Stimulated activated CD8-positive, alpha-beta memory T cell treated with anti-CD3 and anti-CD28 coated beads, Interleukin-4, amount 100 ng/mL, for 48 hours (primary cell): Measurements from ENCODE around the gene SETBP1.

Experiments used
- DNase-seq: peaks from one replicate; pipeline ENCODE4 v3.0.0-alpha.2; 2020

Gene SETBP1

DNA sequence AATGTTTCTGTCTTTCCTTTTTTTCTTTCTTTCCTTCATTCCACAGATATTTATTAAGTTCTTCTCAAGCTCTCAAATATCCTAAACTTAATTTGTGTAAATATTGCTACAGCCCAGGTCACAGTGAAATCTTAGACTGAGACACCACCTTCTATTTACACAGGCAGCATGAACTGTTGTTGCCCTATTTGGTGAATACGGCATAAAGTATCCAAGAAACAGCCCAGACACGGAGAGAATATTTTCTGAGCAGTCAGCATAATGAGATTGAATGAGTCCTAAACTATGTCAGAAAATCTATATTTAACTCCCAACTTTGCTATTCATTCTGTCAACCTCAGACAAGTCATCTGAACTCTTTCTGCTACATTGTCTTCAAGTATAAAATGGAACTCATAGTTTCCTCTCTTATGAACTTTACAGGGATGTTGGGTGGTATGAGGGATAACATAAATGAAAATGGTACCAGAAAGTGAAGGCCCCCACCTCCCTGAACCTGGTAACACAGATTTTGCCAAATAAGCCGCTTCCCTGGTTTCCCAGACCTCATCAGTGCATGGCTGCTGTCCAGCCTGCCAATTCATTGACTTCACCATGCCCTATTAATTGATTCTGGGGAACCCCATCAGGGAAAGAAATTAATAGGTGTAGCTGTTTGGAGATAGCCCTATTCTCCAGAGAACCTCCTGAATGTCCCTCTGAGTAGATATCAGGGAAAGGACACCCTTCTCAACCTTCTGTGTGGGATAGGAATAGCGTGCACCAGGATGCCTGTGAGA lies 235.9 kb downstream of the SETBP1 start:
- DNase-seq: no peak

DNA sequence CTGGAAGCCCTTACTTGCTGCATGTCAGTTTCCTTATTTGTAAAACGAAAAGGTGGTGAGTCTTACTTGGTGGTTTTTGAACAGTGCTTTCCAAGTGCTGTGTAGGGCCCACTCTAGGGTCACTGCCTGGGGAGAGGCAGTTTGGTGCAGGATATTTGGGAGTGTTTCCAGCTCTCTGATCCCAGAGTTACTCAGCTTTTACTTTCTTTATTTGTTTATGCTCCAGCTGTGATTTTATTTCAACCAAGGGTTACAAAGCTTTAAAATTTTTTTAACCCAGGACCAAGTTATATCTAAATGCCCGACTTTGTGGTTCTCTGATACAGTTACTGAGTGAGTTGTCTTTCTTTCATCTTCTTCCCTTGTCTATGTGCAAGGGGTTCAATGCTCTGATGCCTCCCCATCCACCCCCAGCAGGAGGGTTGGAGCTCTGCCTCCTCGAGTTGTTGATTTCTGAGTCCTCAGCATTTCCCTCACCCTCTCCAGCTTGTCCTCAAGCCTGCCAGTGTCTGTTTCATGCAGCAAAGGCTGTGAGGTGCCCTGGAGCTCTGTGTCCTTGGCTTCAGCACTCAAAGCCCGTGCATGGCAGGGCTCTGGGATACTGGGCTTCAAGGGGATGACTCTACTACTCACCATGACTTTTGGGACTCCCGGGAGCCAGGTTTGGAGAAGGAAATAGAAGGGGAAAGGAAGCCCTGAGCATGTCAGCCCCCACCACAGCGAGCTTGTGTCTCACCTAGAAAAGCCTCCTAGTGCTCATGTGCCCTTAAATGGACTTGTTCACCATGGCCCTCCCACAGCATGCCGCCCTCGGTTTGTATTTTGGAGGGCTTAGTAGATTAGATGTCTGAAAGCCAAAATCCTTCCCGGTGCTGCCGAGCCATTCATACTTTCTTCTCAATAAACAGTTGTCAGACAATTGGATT lies 236.8 kb downstream of the SETBP1 start:
- no peak for DNase-seq

DNA sequence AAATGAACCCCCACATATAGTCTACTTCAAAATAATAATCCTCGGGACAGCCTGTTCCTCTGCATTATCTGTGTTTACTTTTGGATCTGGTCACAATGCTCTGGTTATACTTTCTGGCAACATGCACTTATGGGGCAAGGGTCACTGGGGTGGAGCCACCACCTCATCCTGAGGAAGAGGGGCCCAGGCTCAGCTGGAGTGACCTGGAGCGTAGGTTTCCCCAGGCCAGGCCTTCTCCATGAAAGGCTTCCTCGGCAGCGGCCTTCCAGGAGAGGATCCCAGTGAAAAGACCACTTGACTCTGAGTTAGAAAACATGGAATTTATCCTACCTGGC lies 237.4 kb downstream of the SETBP1 start:
- no peak for DNase-seq

DNA sequence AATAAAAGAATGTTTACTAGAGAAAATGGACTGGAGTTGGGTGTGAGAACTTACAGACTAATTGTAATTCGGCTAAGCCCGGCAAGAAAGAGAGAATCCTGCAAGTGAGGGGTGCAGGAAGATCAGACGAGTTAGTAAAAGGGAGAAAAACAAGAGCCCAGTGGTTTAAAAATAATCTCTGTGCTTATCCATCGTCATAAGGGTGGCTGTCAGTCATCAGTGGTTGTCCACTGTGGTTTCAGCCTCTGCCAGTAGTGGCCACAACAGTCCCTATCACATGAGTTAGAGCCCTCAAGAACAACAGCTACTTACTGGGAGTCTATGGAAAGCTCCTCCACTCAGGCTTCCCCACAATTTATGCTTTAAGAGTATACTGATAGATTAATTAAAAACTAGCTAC lies 239.8 kb downstream of the SETBP1 start:
- no peak for DNase-seq

DNA sequence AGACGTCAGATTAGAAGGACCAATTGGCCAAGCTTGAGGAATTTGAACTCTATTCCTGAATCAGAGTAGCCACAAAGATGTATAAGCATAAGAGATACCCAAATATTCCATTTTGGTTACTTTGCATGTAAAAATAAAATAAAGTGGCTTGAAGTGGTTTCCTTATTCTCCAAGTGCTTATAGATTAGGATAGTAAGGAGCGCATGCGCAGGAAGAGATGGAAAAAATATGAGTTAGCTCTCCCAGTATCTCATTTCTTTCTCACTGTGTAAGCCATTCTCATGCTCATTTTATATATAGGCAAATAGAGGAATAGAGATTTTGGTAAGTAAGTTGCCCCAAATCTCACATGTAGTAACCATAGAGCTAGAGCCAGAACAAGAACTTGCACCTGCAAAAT lies 241.3 kb downstream of the SETBP1 start:
- no peak for DNase-seq

DNA sequence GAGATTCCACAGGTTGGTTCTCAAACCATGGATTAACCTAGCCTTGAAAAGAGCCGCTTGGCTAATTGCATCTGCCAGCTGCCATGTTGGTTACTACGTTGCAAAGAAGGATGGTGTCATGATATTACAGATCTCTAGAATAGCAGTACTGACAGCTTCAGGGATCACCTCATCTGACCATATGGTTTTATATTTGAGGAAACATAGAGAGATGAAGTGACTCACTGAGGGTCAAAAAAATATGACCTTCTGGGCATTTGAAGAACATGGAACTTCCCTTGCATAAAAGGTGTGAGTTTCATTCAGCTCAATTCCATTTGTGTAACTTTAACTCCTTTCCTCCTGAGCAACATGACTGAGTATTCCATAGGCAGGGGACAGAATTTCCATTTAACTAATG lies 242.3 kb downstream of the SETBP1 start:
- no peak for DNase-seq

DNA sequence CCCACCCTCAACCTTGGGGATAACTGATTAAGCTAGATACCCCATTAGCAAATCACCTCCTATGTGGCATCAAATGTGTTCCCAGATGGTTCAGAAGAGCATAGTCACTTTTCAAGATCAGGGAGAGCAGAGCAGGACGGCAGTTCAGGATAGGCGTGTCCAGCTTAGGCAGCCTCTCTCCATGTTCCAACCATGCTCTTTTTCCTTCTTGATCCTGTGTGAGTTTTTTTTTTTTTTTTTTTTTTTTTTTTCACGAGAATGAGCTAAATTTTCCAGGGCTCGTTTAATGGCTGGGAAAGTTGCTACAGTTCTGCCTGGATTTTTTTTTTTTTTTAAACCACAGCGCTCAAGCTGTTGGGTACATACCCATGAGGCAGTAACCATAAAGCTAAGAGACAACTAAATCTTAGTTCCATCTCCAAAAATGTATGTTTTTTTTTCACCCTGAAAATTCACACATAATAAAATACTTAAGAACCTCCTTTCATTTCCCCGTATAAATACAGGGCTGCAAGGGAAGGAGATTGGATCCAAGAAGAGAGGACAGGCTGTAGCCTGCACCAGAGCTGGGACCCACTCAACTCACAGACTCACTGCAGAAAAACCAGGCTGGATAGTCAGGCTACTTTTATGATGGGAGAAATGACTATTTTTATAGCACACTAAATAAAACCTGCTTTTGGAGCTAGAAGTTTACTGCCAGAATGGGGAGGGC lies 244.3 kb downstream of the SETBP1 start:
- no peak for DNase-seq

DNA sequence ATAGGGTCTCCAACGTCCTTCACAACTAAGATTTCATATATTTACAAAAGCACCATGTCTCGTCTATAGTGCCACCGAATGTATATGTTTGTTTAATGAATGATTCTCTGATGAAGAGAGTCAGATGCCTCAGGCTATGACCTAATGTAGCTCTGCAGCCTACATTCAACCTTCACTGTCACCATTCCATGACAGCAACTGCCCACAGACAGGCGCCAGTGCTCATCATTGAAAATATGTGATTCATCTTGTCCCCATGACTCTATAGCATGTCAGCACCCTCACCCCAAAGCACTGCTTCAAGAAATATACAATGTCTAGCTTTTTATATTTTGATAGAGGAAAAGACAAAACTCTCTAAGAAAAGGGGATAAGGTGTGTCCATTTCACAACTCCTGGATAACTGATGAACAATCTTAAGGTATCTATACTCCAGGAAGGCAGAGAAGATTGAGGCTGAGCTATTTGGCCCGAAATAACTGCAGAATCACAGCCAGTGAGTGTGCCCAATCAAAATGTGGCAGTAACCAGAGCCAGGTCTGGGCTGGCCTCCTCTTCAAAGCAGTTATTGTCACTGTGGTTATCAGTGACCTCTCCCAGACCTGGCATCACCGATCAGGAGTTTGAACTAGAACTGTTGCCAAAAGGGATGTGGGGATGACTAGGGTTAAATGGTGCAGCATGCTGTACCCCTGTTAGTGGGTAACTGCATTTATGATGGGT lies 246.6 kb downstream of the SETBP1 start:
- DNase-seq: peak; percentile 45

DNA sequence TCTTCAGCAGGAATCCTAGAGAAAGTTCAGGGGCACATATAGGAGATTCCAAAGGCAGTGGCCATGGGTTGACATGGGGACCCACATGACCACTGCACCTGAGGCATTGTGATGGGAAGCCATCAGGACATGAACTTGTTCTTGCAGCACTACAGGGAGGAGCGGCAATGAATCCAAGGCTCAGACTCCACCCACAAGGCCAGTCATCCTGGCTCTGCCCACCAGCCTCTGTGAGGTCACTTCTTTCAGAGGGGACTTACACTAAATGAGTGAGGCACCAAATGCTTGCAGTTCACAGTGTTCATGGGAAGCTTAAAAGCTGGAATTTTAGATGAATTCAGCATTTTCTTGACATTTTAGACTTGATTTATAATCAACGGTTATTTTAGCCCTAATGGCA lies 254.2 kb downstream of the SETBP1 start:
- no peak for DNase-seq

DNA sequence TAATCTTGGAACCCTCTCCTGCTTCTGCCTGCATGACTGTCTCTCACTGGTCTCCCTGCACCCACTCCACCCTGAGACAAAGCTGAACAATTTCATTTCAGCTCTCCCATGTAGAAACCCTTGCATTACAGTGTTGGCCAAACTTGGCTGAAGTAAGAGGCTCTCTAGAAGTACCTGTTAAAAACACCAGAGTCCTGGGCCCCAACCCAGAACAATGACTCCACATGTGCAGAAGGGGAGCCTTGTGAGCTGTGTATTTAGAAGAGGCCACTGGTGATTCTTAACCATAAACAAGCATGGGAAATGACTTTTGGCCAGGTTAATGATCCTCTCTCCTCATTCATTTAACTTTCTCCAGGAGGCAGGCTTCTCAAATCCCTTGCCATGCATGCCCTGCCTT lies 254.8 kb downstream of the SETBP1 start:
- DNase-seq: no peak

DNA sequence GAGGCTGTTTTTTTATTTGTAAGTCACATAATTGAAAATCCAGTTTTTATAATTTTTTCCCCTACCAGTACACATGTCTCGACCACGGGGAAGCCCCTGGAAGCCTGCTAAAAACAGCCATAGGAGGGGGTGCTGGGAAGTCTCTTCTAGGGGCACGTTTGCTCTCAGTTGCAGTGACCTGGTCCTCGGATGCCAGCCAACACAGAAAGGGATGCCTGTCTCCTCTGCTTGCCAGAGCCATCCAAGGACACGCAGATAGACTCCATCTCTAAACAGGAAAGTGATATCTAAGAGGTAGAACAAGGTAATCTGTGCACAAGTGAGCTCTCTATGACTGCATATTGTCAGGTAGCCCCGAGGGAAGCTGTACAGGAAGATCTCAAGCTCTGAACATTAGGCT lies 255.8 kb downstream of the SETBP1 start:
- no peak for DNase-seq

DNA sequence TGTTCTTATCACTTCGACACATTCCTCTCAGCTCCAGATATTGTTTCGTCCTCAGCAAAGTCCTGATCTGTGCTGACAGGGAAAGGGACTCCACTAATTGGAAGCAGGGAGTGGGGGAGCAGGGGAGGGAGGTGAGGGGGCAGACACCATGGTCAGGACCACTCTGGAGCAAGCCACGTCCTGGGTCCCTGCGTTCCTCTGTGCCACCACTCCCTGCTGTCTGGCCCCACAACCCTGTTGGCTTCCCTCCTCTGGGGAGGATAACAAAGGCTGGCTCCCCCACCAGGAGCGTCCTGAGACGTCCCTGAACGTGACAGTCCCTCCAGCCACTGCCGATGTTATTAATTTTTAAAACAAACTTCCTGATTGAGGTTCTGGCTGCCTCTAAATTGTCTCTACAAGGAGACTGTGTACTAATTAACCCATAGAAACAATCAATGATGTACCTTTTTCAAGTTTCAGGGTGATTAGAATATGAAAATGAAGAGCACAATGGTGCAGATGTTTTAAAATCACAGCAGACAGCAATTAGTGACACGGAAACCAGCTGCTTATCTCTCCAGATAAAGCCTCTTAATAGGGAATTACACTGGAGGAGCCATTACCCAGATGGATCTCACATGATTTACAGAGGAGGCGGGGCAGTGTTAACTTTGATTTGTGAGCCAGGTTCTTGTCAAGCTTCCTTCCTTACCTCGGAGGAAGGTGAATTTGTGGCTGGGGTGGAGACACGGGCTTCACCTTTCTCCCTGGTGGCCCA lies 257.5 kb downstream of the SETBP1 start:
- no peak for DNase-seq

DNA sequence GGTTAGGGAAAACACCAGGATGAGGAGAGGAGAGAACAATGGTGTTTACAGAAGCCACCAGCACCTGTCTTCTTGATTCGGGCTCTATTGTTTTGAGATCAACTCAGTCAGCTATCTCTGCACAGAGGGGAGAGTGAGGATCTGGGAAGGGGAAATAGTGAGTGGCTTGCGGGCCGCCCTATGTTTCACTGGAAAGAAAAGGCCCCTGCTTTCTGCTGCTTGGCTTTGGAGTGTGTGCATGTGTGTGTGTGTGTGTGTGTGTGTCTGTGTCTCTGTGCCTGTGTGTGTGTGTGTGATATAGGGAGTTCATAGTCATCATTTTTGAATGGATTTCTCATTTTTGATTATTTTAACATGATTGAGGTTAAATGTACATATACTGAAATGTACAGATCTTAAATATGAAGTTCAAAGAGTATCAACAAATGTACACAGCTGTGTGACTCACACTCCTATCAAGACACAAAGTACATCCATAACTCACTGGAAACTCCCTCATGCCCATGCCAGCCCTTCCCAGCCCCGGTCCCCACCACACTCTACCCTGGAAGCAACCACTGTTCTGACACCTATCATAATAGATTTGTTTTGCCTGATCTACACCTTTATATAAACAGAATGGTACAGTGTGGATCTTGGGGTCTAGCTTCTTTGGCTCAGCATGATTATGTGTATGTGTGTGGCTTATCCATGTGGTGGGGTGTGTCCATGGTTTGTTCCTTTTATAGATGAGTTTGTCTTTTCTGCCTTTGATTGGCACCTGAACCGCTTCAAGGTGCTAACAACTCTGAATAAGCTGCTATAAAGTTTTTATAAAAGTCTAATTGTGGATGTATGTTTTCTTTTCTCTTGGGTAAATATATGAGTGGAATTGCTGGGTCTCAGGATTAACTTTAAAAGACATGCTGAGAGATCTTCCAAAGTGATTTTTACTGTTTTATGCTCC lies 258.3 kb downstream of the SETBP1 start:
- no peak for DNase-seq

DNA sequence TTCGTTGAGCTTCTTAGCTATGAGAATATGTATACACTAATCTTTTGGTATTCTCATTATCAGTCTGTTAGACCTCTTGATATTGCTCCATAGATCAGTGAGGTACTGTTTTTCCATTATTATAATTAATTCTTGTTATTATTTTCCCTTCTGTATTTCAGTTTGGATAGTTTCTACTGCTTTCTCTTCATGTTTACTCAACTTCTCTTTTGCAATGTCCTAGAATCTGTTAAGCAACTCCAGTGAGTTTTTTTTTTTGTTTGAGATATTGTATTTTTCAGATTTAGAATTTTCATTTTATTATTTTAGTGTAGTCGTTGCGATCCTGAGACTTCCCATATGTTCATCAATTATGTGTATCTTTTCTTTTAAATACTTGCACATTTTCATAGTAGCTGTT lies 260.8 kb downstream of the SETBP1 start:
- DNase-seq: no peak

DNA sequence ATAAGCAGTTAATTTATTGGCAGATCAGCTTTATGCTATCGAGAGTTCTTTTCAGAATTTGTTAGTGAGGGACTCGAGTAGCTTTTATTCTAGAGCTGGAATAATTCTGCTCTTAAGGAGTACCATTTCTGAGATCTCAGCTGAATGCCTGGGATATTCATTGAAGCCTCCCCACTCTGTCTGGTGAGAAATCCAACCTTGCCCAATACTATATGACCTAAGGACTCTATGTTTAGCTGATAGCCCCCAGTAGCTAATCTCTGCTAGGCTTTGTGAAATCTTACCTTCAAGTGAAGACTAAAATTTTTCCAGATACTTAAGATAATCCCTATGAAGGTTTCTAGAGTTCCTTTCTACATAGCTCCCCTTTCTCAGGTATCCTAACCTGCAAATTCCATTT lies 261.4 kb downstream of the SETBP1 start:
- no peak for DNase-seq

DNA sequence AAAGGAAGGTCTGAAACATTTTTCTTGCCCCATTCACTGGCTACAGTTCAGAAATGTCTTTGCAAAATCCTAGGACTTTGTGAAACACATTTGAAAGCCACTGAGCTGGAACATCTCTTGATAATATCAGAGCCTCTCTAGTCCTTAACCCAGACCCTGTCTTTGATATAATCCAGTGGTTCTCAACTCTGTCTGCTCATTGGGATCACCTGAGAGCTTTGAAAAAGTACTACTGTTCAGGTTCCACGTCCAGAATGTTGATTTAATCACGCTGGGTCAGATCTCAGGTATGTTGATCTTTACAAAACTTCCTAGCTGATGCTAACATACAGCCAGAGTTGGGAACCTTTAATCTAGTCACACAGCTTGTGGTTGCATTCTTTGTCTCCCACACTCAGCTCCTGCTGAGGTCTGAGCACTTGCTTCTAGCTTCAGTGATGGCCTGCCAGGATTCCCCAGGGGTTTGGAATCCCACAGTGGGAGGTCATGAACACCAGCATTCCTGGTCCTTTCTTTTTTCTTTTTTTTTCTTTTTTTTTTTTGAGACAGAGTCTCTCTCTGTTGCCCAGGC lies 262.7 kb downstream of the SETBP1 start:
- no peak for DNase-seq

DNA sequence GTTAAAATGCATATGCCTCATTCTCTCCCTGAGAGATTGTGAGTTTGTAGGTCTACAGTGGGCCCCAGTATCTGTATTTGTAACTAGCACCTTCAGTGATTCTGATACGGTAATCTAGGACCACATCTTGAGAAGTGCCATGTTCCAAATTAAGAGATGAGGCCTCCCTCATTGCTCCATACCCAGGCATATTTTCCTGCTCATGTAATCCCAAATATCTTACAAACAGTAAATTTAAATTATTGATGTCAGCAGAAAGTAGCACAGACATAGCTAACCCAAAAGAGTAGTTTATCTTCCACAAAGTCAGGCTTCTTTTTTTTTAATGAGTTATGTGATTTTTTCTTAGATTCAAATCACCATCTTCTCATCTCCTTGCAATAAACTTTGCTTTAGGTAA lies 263.8 kb downstream of the SETBP1 start:
- DNase-seq: no peak

DNA sequence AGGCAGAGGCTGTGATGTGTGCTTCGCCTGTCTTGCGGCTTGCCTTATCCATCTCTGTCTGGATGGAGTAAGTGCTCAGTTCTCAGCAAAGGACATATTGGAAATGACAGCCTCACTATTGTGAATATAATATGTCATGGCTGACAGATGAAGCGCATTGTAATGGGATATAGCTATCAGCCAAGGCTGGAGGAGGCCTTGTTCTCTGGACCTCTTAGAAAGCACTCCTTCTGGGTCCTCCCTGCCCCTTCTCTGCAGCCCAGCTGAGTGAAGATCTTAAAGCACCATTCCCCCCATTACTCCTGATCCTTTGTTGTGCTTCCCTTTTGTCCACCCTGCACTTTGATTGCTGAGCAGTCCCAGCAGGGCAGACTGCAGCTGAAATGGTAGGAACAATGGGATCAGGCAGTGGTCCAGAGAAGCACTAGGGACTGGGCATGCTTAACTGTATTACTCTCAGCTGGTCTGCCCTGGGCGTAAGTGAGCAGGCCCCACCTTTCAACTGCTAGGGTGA lies 265.3 kb downstream of the SETBP1 start:
- no peak for DNase-seq

DNA sequence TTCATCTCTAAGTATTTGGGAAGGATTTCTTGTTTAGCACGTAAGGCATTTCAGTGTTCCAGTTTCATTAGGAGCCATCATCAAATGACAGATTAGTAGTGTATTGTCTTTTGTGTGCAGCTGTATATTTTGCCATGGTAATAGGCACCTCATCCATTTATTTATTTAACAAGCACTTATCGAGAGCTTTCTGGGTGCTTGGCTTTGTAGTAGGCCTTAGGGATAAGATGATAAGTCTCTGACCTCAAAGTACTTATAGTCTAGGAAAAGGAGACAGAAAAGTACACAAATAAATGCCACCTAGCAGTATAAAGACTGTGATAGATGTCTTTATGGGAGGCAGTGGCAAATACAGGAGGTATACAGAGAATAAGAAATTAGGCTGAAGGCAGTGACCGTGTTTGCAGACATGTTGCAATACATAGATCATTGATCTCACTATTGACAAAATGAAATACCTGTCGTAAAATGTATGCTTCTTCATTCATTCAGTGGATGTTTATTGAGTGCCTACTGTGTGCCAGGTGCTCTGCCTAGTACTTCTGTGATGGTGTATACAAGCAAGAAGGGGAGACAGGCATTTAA lies 265.9 kb downstream of the SETBP1 start:
- no peak for DNase-seq

DNA sequence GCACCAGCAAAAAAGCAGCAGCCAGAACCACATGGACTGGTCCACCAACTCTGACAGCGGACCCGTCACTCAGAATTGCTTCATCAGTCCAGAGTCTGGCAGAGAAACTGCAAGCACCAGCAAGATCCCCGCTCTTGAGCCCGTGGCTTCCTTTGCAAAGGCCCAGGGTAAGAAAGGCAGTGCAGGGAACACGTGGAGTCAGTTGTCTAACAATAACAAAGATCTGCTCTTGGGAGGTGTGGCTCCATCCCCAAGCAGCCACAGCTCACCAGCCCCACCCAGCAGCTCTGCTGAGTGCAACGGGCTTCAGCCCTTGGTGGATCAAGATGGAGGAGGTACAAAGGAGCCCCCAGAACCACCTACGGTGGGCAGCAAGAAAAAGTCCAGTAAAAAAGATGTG lies 269.3 kb downstream of the SETBP1 start:
- no peak for DNase-seq
